K562 (cell line): Measurements from ENCODE around the gene LUZP1. TPM values are rescaled to one million over a fixed set of nuclear protein-coding genes. Genes with fewer than 3 reads are reported as not detected.

Experiments
- ARNT ChIP-seq, 2 experiments: fragments of 450-650 bp; IDR thresholded peaks; 2 replicates each; pipeline ENCODE4 v1.6.1; 2016; ENCODE audit warnings: mild to moderate bottlenecking in 1 of 2
- CSDE1 ChIP-seq, 2 experiments: fragments of 450-650 bp; IDR thresholded peaks; 2 replicates each; pipeline ENCODE4 v1.6.1; 2016; ENCODE audit warnings: mild to moderate bottlenecking in 1 of 2
- EGR1 ChIP-seq: fragments of 450-650 bp; conservative IDR thresholded peaks from 2 replicates; pipeline ENCODE4 v1.6.1; 2017; ENCODE audit warnings: mild to moderate bottlenecking
- GABPB1 ChIP-seq: sonication (generic); formaldehyde crosslinking; IDR thresholded peaks from 2 replicates; pipeline ENCODE4 v1.8.0; 2022; ENCODE audit warnings: mild to moderate bottlenecking, missing genetic modification reagents
- JUN ChIP-seq, 2 experiments: sonication (generic) in 1 of 2; formaldehyde crosslinking in 1 of 2; IDR thresholded peaks; 2 replicates each; pipeline versions ENCODE4 v1.6.1 to v1.8.0; 2012 to 2022; ENCODE audit warnings: borderline replicate concordance in 2 of 2, mild to moderate bottlenecking in 2 of 2, improper control_type of control experiment in 1 of 2, low read depth in 1 of 2, low read length in 1 of 2, missing genetic modification reagents in 1 of 2
- MEIS2 ChIP-seq: fragments of 450-650 bp; IDR thresholded peaks from 2 replicates; pipeline ENCODE4 v1.6.1; 2014; ENCODE audit warnings: mild to moderate bottlenecking; ENCODE audit not compliant: partially characterized antibody
- PRPF4 ChIP-seq: fragments of 200-400 bp; formaldehyde crosslinking; IDR thresholded peaks from one replicate; pipeline ENCODE4 v1.6.1; 2017; ENCODE audit warnings: low read length, low read depth, mild to moderate bottlenecking; ENCODE audit not compliant: insufficient read depth, poor library complexity, severe bottlenecking
- SMARCA4 ChIP-seq: fragments of 450-650 bp; IDR thresholded peaks from 2 replicates; pipeline ENCODE4 v1.6.1; 2016
- STAG1 ChIP-seq: sonication (generic); formaldehyde crosslinking; IDR thresholded peaks from 2 replicates; pipeline ENCODE4 v1.5.0; 2020; ENCODE audit warnings: missing genetic modification reagents, borderline replicate concordance
- ZNF224 ChIP-seq: sonication (generic); formaldehyde crosslinking; IDR thresholded peaks from 2 replicates; pipeline ENCODE4 v1.8.0; 2022; ENCODE audit warnings: mild to moderate bottlenecking, missing genetic modification reagents
- ZNF707 ChIP-seq: fragments of 250-450 bp; sonication (Bioruptor Pico); conservative IDR thresholded peaks from 2 replicates; pipeline ENCODE4 v1.8.0; 2022; ENCODE audit warnings: inconsistent platforms, mild to moderate bottlenecking, moderate library complexity
- polyA plus RNA-seq, 8 experiments: library from polyadenylated mRNA; depleted of rRNA in 4 of 8; stranded (reverse) in 5 of 8; unstranded in 3 of 8; fragments of >200 nt; fragmentation: Nextera tagmentation in 2 of 8; fragmentation: Illumina TruSeq in 1 of 8; extraction: Ambion mirVana in 2 of 8; extraction: Trizol in 1 of 8; gene quantifications; 2 replicates each; pipeline versions ENCODE4 v1.2.1 to v1.2.3, GENCODE V29; 2011 to 2014; ENCODE audit warnings: inconsistent platforms in 1 of 8, missing spikeins in 1 of 8
- total RNA-seq, 7 experiments: library from RNA; depleted of rRNA in 6 of 7; stranded (reverse); fragments of >200 nt in 6 of 7; fragmentation: Illumina TruSeq in 2 of 7; extraction: Trizol in 2 of 7; gene quantifications; 2 replicates each; pipeline versions ENCODE4 v1.2.1 to v1.2.3, GENCODE V29; 2011 to 2021; ENCODE audit warnings: low replicate concordance in 1 of 7
- TF ChIP-seq, protein P1 (sequence below), 2 experiments: fragments of 200-800 bp in 1 of 2; sonication (Bioruptor generic) in 1 of 2; sonication (generic) in 1 of 2; formaldehyde crosslinking in 1 of 2; IDR thresholded peaks in 1 of 2; conservative IDR thresholded peaks in 1 of 2; 2 replicates each; pipeline versions ENCODE4 v1.5.0 to v1.6.1; 2016 to 2020; ENCODE audit warnings: missing compliant biosample characterization in 1 of 2, missing genetic modification characterization in 1 of 2, missing genetic modification reagents in 1 of 2
- TF ChIP-seq, protein P2 (sequence below): sonication (generic); IDR thresholded peaks from 2 replicates; pipeline ENCODE4 v1.6.1; 2016
- TF ChIP-seq, protein P3 (sequence below): fragments of 450-650 bp; IDR thresholded peaks from 2 replicates; pipeline ENCODE4 v1.6.1; 2016; ENCODE audit warnings: antibody characterized with exemption
- TF ChIP-seq, protein P4 (sequence below): fragments of 250-450 bp; sonication (Bioruptor Pico); IDR thresholded peaks from 2 replicates; pipeline ENCODE4 v1.5.1; 2021; ENCODE audit warnings: mild to moderate bottlenecking
- TF ChIP-seq, protein P5 (sequence below), 2 experiments: fragments of 450-650 bp; IDR thresholded peaks; 2 replicates each; pipeline ENCODE4 v1.6.1; 2018; ENCODE audit warnings: mild to moderate bottlenecking in 2 of 2, low read depth in 1 of 2; ENCODE audit not compliant: partially characterized antibody in 2 of 2

The LUZP1 gene
- total and polyA plus RNA-seq, 9 of the 15 experiments (the other 6 are each of a cell fraction or from before 2014, with no cell fraction given) = 6.5 to 19.1 (median 12.4) TPM

DNA sequence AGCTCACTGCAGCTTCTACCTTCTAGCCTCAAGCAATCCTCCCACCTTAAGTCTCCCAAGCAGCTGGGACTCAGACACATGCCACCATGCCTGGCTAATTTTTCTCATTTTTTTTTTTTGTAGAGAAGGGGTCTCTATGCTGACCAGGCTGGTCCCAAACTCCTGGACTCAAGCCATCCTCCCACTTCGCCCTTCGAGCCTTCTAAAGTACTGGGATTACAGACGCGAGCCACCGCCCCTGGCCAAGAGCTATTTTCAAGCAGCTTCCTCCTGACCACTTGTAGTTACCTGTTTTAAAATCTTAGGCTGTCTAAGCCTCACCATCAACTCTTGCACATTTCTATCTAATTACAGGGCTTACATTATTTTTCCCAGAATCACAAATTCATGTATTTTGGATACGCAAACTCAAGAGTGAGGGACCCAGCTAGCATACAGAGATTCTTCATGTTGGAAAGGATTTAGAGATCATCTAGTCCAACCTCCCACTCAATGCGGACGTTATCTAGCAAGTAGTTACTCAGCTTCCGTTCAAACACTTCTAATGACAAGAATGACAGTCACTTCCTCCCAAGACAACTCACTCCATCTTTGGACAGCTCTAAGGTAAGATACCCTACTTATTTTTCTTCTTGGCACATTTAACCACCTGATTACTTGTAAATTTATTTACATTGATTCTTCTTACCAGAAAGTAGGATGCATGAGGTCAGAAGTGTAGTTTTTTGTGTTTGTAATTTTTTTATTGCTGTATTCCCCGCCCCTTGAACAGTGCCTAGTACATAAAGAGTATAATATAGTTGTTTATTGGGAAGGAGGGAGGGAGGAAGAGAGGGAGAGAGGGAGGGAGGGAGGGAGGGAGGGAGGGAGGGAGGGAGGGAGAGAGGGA lies 65.4 kb downstream of the LUZP1 start (continued):
- TF ChIP-seq, protein P1, sequence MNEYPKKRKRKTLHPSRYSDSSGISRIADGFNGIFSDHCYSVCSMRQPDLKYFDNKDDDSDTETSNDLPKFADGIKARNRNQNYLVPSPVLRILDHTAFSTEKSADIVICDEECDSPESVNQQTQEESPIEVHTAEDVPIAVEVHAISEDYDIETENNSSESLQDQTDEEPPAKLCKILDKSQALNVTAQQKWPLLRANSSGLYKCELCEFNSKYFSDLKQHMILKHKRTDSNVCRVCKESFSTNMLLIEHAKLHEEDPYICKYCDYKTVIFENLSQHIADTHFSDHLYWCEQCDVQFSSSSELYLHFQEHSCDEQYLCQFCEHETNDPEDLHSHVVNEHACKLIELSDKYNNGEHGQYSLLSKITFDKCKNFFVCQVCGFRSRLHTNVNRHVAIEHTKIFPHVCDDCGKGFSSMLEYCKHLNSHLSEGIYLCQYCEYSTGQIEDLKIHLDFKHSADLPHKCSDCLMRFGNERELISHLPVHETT (CRISPR knock-in tag; conservative IDR thresholded peaks at IDR 0.05 in 1 of 2, IDR thresholded peaks at IDR 0.05 in 1 of 2) = peak in 1 of 2 experiments; percentile 22; a peak in 1 of 4 replicates
- TF ChIP-seq EGR1 (peak; percentile 97), MEIS2 (peak; percentile 94), PRPF4 (no peak), ZNF707 (CRISPR knock-in tag) (no peak), CSDE1 (IDR thresholded peaks at IDR 0.05) (no peak), SMARCA4 (peak; percentile 86), GABPB1 (0 out of 2 replicates have a peak, but pooled peaks have one; percentile 12), STAG1 (CRISPR knock-in tag) (no peak), JUN (IDR thresholded peaks at IDR 0.05; ENCODE audit: borderline replicate concordance, low read depth, low read length) (peak; percentile 43; the same call in 1 of the 2 replicates), JUN (CRISPR knock-in tag; IDR thresholded peaks at IDR 0.05; ENCODE audit: borderline replicate concordance) (no peak), ARNT (IDR thresholded peaks at IDR 0.05) (peak in 1 of 2 experiments; percentile 60; a peak in 2 of 4 replicates), ZNF224 (CRISPR knock-in tag) (0 out of 2 replicates have a peak, but pooled peaks have one; percentile 30)
- TF ChIP-seq, protein P2, sequence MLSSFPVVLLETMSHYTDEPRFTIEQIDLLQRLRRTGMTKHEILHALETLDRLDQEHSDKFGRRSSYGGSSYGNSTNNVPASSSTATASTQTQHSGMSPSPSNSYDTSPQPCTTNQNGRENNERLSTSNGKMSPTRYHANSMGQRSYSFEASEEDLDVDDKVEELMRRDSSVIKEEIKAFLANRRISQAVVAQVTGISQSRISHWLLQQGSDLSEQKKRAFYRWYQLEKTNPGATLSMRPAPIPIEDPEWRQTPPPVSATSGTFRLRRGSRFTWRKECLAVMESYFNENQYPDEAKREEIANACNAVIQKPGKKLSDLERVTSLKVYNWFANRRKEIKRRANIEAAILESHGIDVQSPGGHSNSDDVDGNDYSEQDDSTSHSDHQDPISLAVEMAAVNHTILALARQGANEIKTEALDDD = peak; percentile 97
- TF ChIP-seq, protein P3, sequence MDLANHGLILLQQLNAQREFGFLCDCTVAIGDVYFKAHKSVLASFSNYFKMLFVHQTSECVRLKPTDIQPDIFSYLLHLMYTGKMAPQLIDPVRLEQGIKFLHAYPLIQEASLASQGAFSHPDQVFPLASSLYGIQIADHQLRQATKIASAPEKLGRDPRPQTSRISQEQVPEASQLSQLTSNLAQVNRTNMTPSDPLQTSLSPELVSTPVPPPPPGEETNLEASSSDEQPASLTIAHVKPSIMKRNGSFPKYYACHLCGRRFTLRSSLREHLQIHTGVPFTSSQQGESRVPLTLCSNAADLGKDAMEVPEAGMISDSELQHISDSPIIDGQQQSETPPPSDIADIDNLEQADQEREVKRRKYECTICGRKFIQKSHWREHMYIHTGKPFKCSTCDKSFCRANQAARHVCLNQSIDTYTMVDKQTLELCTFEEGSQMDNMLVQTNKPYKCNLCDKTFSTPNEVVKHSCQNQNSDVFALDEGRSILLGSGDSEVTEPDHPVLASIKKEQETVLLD = peak; percentile 42; the same call in 1 of the 2 replicates
- TF ChIP-seq, protein P4, sequence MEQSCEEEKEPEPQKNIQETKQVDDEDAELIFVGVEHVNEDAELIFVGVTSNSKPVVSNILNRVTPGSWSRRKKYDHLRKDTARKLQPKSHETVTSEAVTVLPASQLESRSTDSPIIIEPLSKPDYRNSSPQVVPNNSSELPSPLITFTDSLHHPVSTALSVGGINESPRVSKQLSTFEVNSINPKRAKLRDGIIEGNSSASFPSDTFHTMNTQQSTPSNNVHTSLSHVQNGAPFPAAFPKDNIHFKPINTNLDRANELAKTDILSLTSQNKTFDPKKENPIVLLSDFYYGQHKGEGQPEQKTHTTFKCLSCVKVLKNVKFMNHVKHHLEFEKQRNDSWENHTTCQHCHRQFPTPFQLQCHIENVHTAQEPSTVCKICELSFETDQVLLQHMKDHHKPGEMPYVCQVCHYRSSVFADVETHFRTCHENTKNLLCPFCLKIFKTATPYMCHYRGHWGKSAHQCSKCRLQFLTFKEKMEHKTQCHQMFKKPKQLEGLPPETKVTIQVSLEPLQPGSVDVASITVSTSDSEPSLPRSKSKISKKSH = no peak
- TF ChIP-seq, protein P5, sequence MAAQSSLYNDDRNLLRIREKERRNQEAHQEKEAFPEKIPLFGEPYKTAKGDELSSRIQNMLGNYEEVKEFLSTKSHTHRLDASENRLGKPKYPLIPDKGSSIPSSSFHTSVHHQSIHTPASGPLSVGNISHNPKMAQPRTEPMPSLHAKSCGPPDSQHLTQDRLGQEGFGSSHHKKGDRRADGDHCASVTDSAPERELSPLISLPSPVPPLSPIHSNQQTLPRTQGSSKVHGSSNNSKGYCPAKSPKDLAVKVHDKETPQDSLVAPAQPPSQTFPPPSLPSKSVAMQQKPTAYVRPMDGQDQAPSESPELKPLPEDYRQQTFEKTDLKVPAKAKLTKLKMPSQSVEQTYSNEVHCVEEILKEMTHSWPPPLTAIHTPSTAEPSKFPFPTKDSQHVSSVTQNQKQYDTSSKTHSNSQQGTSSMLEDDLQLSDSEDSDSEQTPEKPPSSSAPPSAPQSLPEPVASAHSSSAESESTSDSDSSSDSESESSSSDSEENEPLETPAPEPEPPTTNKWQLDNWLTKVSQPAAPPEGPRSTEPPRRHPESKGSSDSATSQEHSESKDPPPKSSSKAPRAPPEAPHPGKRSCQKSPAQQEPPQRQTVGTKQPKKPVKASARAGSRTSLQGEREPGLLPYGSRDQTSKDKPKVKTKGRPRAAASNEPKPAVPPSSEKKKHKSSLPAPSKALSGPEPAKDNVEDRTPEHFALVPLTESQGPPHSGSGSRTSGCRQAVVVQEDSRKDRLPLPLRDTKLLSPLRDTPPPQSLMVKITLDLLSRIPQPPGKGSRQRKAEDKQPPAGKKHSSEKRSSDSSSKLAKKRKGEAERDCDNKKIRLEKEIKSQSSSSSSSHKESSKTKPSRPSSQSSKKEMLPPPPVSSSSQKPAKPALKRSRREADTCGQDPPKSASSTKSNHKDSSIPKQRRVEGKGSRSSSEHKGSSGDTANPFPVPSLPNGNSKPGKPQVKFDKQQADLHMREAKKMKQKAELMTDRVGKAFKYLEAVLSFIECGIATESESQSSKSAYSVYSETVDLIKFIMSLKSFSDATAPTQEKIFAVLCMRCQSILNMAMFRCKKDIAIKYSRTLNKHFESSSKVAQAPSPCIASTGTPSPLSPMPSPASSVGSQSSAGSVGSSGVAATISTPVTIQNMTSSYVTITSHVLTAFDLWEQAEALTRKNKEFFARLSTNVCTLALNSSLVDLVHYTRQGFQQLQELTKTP (IDR thresholded peaks at IDR 0.05; ENCODE audit: low read depth in 1 of 2, partially characterized antibody in 2 of 2) = peak in 1 of 2 experiments; percentile 52
